ENCODE measurements around the gene SCO2. TPM values are rescaled to one million over a fixed set of nuclear protein-coding genes. Genes with fewer than 3 reads are reported as not detected.
"Not testable (repeated sequence)": the region's sequence is repeated elsewhere in the genome, so short reads cannot be mapped to it uniquely, and the experiment has no call there.

The SCO2 gene
- total RNA-seq, 3 donors from 2014 or later (not counting 1 experiment from before 2014, with no cell fraction given) = 2.8 to 13.5 (median 8.4) TPM

DNA sequence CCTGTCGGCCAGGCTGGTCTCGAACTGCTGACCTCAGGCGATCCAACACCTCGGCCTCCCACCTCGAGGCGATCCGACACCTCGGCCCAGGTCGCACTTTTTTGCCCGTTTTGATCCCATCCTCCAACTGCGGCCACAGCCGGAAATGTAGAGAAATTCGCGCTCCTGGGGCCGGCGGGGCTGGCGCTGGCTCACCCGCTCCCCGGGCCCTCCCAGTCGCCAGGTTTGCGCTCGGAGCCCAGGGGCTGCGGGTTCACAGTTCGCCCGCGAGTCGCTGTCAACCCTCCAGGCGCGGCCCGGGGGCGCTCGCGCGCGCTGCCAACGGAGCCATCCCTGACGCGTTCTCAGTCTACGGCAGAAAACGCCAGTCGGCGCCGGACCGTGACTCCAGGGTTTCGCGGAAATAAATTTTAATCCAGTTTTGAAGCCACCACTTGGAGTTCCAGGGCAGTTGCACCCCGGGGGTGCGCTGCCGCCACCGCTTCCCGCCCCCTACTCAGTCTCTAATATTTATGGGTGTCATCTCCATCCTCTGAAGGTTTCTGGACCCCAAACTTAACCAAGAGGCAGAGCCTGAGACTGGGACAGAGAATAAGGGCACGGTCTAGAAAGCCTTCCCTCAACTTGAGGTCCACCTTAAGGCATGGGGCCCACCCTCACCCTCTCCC, 18.8 kb upstream of the SCO2 start:
- WGBS (ENCODE audit: insufficient coverage) = 4% methylated on average over 51 of the region's 52 CpGs
- Histone ChIP-seq H3K36me3 (ENCODE audit: control insufficient read depth, insufficient read depth, low read length) (no peaks in the 10 kb centered on the region), H3K9me3 (ENCODE audit: control insufficient read depth, insufficient read depth, low read length) (no peaks in the 10 kb centered on the region), H3K27ac (ENCODE audit: low read length) (peak overlapping the region; percentile 89), H3K27me3 (ENCODE audit: control insufficient read depth, insufficient read depth, low read length) (no peaks in the 10 kb centered on the region), H3K4me1 (ENCODE audit: control insufficient read depth, insufficient read depth, low read length) (peaks cover 59% of the 10 kb centered on the region), H3K4me3 (ENCODE audit: low read length) (peak overlapping the region; percentile 30)
- TF ChIP-seq, protein P1, sequence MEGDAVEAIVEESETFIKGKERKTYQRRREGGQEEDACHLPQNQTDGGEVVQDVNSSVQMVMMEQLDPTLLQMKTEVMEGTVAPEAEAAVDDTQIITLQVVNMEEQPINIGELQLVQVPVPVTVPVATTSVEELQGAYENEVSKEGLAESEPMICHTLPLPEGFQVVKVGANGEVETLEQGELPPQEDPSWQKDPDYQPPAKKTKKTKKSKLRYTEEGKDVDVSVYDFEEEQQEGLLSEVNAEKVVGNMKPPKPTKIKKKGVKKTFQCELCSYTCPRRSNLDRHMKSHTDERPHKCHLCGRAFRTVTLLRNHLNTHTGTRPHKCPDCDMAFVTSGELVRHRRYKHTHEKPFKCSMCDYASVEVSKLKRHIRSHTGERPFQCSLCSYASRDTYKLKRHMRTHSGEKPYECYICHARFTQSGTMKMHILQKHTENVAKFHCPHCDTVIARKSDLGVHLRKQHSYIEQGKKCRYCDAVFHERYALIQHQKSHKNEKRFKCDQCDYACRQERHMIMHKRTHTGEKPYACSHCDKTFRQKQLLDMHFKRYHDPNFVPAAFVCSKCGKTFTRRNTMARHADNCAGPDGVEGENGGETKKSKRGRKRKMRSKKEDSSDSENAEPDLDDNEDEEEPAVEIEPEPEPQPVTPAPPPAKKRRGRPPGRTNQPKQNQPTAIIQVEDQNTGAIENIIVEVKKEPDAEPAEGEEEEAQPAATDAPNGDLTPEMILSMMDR (IDR thresholded peaks at IDR 0.05) = peak; percentile 69
- DNase-seq = peak; percentile 86 to 91
- H3K9me3 Mint-ChIP-seq = no peaks in the 10 kb centered on the region
- H3K4me1 Mint-ChIP-seq = peaks cover 21 to 53% of the 10 kb centered on the region in 2 donors
- peak; percentile 67 to 78 (median 73) for ATAC-seq
- H3K27me3 Mint-ChIP-seq (ENCODE audit: low read depth in 2 of 2) = no peaks in the 10 kb centered on the region
- peak overlapping the region; percentile 82 to 86 for H3K27ac Mint-ChIP-seq
- intact Hi-C loops (cut with micrococcal nuclease) = loop anchor here (1.0 to 5.0 kb wide), 4 partner anchors 13 to 77 kb away; partner anchors contain the start of genes CHKB, SYCE3 and TYMP
- H3K36me3 Mint-ChIP-seq = no peaks in the 10 kb centered on the region
- peak overlapping the region; percentile 74 for H3K4me3 Mint-ChIP-seq

- Mint-ChIP-seq H3K27ac (peak overlapping the region; percentile 98 to 100), H3K27me3 (ENCODE audit: low read depth in 2 of 2) (no peaks in the 10 kb centered on the region), H3K4me1 (peaks cover 26 to 54% of the 10 kb centered on the region in 2 donors), H3K36me3 (no peaks in the 10 kb centered on the region), H3K9me3 (no peaks in the 10 kb centered on the region), H3K4me3 (peak overlapping the region; percentile 7)
- WGBS (ENCODE audit: insufficient coverage) = 89% methylated on average over 19 of the region's 19 CpGs
- Histone ChIP-seq H3K4me3 (ENCODE audit: low read length) (no peak overlapping the region), H3K4me1 (ENCODE audit: control insufficient read depth, insufficient read depth, low read length) (peaks cover 62% of the 10 kb centered on the region), H3K27me3 (ENCODE audit: control insufficient read depth, insufficient read depth, low read length) (no peaks in the 10 kb centered on the region), H3K27ac (ENCODE audit: low read length) (peak overlapping the region; percentile 92), H3K9me3 (ENCODE audit: control insufficient read depth, insufficient read depth, low read length) (no peaks in the 10 kb centered on the region), H3K36me3 (ENCODE audit: control insufficient read depth, insufficient read depth, low read length) (no peaks in the 10 kb centered on the region)
- ATAC-seq = no peak
- intact Hi-C loops (cut with micrococcal nuclease) = loop anchor here (5.0 kb wide), 1 partner anchor 40 kb away; the partner anchor contains the start of gene CHKB
- TF ChIP-seq, protein P1 (IDR thresholded peaks at IDR 0.05) = no peak
- DNase-seq = no peak
Observed at GRCh38 chr22:50542416-50542927, 17.1 kb upstream of the SCO2 start.

- H3K27ac Mint-ChIP-seq = peak overlapping the region; percentile 98 to 100
- not testable (repeated sequence) for H3K9me3 ChIP-seq (ENCODE audit: control insufficient read depth, insufficient read depth, low read length); H3K36me3 ChIP-seq (ENCODE audit: control insufficient read depth, insufficient read depth, low read length); H3K4me3 Mint-ChIP-seq; H3K36me3 Mint-ChIP-seq; ATAC-seq; H3K9me3 Mint-ChIP-seq; H3K4me3 ChIP-seq (ENCODE audit: low read length); H3K27me3 Mint-ChIP-seq (ENCODE audit: low read depth in 2 of 2); H3K27me3 ChIP-seq (ENCODE audit: control insufficient read depth, insufficient read depth, low read length); DNase-seq
- peaks cover 61% of the 10 kb centered on the region for H3K4me1 ChIP-seq (ENCODE audit: control insufficient read depth, insufficient read depth, low read length)
- WGBS (ENCODE audit: insufficient coverage) = 49% methylated on average over 4 of the region's 5 CpGs
- H3K4me1 Mint-ChIP-seq = peaks cover 26 to 52% of the 10 kb centered on the region in 2 donors
- intact Hi-C loops (cut with micrococcal nuclease) = loop anchor here (5.0 kb wide), 1 partner anchor 41 kb away; the partner anchor contains the start of gene CHKB
- peak overlapping the region; percentile 92 for H3K27ac ChIP-seq (ENCODE audit: low read length)
Observed at GRCh38 chr22:50541667-50542026, 16.2 kb upstream of the SCO2 start.

- 91% methylated on average over 10 of the region's 10 CpGs for WGBS (ENCODE audit: insufficient coverage)
- intact Hi-C loops (cut with micrococcal nuclease) = loop anchor here (5.0 kb wide), 1 partner anchor 42 kb away; the partner anchor contains the start of gene CHKB
- Histone ChIP-seq H3K36me3 (ENCODE audit: control insufficient read depth, insufficient read depth, low read length) (no peaks in the 10 kb centered on the region), H3K9me3 (ENCODE audit: control insufficient read depth, insufficient read depth, low read length) (no peaks in the 10 kb centered on the region), H3K27ac (ENCODE audit: low read length) (peak overlapping the region; percentile 92), H3K27me3 (ENCODE audit: control insufficient read depth, insufficient read depth, low read length) (no peaks in the 10 kb centered on the region), H3K4me1 (ENCODE audit: control insufficient read depth, insufficient read depth, low read length) (peaks cover 52% of the 10 kb centered on the region), H3K4me3 (ENCODE audit: low read length) (no peak overlapping the region)
- H3K36me3 Mint-ChIP-seq = no peaks in the 10 kb centered on the region
- DNase-seq = no peak
- H3K27me3 Mint-ChIP-seq (ENCODE audit: low read depth in 2 of 2) = no peaks in the 10 kb centered on the region
- H3K4me3 Mint-ChIP-seq = peak overlapping the region; percentile 49
- H3K27ac Mint-ChIP-seq = peak overlapping the region; percentile 98 to 100
- TF ChIP-seq, protein P1 (IDR thresholded peaks at IDR 0.05) = no peak
- ATAC-seq = no peak
- H3K9me3 Mint-ChIP-seq = no peaks in the 10 kb centered on the region
- H3K4me1 Mint-ChIP-seq = peaks cover 26 to 43% of the 10 kb centered on the region in 2 donors
Observed at GRCh38 chr22:50540381-50540780, 15.0 kb upstream of the SCO2 start.
